ENCODE data around the gene PKNOX2.

GRCh38 chr11:125343718-125344131 lies 179.2 kb downstream of the PKNOX2 start:
- TF ChIP-seq EZH2phosphoT487 (IDR thresholded peaks at IDR 0.05; ENCODE audit: low read length) (no peak), CTCF (IDR thresholded peaks at IDR 0.05; ENCODE audit: low read length) (no peak), EZH2 (optimal IDR thresholded peaks at IDR 0.05; ENCODE audit: low read depth, low read length) (no peak)
